ENCODE data around the gene ADAMTS4. TPM values are rescaled to one million over a fixed set of nuclear protein-coding genes. Genes with fewer than 3 reads are reported as not detected.

The ADAMTS4 gene
- total RNA-seq, 2 experiments from 2014 or later = 2.3 to 3.0 TPM

DNA sequence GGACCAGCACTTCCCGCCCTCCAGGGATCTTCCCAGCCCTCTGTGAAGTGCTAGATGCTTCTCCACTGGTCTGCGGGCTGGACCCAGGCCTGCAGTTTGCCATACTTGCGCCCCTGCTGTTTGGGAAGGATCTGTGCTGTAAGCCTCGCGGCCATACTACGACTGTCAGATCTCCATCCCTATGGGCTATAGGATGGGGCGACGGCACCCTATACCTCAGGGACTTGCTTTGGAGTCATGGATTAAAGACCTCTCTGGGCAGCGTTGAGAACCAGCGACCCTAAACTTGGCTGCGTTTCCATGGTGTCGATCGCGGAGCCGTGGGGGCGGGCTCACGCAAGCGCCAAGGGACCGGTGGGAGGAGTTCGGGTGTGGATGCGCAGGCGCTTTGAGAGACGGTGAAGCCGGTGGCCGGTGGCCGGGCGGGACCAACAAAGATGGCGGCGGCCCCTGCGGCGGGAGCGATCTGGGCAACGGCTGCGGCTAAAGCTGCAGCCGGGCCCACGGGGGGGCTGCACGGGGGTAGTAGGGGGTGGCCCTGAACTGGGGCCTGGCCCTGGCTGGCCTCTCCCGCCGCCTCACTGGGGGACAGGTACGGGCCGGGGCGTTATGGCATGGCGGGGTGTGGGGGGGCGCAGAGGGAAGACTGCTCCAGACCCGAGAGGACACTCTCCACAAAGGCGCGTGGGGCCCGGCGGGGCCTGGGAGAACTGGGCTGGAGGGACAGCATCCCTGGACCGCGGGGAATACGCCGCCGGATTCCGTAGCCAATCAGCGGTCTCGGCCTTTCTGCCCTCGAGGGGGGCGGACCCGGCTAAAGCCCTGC is 39.6 kb downstream of the ADAMTS4 start, which contains the start of gene USP21:
TSS of gene USP21 (plus strand) at position 414 of the 826 bp plus-strand sequence. CDS start 1,141 bp downstream, outside the sequence.
- CTCF ChIA-PET = interaction anchor here (0.8 to 1.9 kb wide), 3 partner anchors 12 to 62 kb away, joined by 3 to 4 read pairs (median 3); no protein-coding TSS in a partner anchor
- Mint-ChIP-seq H3K36me3 (peaks cover 34% of the 10 kb centered on the region), H3K27ac (peak within 1 kb of the TSS; percentile 81), H3K27me3 (no peaks in the 10 kb centered on the region), H3K4me3 (peak within 1 kb of the TSS; percentile 78), H3K4me1 (ENCODE audit: low read depth) (peaks cover 57% of the 10 kb centered on the region), H3K9me3 (no peaks in the 10 kb centered on the region)
- intact Hi-C loops (cut with micrococcal nuclease) = no loop called here
- peak; percentile 95 for DNase-seq
- POLR2A ChIA-PET = interaction anchor here (0.9 kb wide), 1 partner anchor 42 kb away, joined by 3 read pairs; no protein-coding TSS in a partner anchor

DNA sequence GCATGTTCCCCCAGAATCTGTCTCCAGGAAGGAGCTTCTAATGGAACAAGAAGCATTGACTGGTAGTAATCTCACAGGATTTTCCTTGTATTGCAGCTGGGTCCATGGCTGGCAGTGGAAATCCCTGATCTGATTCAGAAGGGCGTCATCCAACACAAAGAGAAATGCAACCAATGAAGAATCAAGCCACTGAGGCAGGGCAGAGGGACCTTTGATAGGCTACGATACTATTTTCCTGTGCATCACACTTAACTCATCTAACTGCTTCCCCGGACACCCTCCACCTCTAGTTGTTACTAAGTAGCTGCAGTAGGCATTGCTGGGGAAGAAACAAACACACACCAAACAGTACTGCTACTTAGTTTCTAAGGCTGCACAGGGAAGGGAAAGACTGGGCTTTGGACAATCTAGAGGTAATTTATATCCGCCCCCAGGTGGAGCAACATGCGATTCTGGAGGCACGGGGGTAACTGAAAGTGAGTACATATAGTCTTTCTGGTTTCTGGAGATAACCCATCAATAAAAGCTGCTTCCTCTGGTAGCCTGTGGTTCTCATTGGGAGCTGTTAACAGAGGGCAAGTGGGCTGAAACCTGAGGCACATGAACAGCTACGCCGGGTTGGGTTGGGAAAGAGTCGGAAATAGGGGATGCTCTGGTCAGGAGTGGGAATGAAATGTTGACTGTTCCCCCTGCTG is 40.4 kb downstream of the ADAMTS4 start:
- Mint-ChIP-seq H3K9me3 (no peaks in the 10 kb centered on the region), H3K36me3 (peaks cover 31% of the 10 kb centered on the region), H3K4me3 (peak overlapping the region; percentile 78), H3K4me1 (ENCODE audit: low read depth) (peaks cover 55% of the 10 kb centered on the region), H3K27ac (peak overlapping the region; percentile 81), H3K27me3 (no peaks in the 10 kb centered on the region)
- no peak for DNase-seq
- CTCF ChIA-PET = interaction anchor here (0.6 to 1.9 kb wide), 4 partner anchors 11 to 447 kb away, joined by 3 to 4 read pairs (median 3); partner anchors contain the start of gene CD48
- intact Hi-C loops (cut with micrococcal nuclease) = no loop called here
- POLR2A ChIA-PET = interaction anchor here (0.9 to 1.3 kb wide), 3 partner anchors 26 to 41 kb away, joined by 3 to 4 read pairs (median 3); partner anchors contain the start of gene DEDD

DNA sequence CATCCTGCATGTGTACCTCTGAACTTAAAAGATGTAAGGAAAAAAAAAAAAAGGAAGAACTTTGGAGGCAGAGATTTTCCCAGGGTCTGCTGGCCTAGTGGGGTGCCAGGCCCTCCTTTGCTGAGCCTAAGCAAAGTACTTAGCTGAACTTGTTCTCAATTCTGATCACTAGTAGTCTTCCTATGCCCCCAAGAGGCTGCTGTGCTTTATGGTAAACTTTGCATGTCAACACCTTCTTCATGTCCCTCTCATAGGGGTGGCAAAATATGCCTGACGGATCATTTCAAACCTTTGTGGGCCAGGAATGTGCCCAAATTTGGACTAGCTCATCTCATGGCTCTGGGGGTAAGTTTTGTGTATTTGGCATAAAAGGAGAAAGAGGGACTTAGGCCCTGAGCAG is 41.0 kb downstream of the ADAMTS4 start:
- intact Hi-C loops (cut with micrococcal nuclease) = no loop called here
- peak overlapping the region; percentile 47 for H3K27ac Mint-ChIP-seq
- peaks cover 52% of the 10 kb centered on the region for H3K4me1 Mint-ChIP-seq (ENCODE audit: low read depth)
- no peak for DNase-seq
- H3K27me3 Mint-ChIP-seq = no peaks in the 10 kb centered on the region
- ChIA-PET CTCF (interaction anchor here (0.6 to 1.9 kb wide), 7 partner anchors 11 to 446 kb away, joined by 3 to 4 read pairs (median 3); partner anchors contain the start of genes CD48 and TOMM40L), POLR2A (interaction anchor here (0.6 to 3.8 kb wide), 4 partner anchors 8 to 142 kb away, joined by 3 to 25 read pairs (median 4); partner anchors contain the start of genes DEDD and PPOX)
- no peak overlapping the region for H3K4me3 Mint-ChIP-seq
- H3K36me3 Mint-ChIP-seq = peaks cover 31% of the 10 kb centered on the region
- H3K9me3 Mint-ChIP-seq = no peaks in the 10 kb centered on the region

DNA sequence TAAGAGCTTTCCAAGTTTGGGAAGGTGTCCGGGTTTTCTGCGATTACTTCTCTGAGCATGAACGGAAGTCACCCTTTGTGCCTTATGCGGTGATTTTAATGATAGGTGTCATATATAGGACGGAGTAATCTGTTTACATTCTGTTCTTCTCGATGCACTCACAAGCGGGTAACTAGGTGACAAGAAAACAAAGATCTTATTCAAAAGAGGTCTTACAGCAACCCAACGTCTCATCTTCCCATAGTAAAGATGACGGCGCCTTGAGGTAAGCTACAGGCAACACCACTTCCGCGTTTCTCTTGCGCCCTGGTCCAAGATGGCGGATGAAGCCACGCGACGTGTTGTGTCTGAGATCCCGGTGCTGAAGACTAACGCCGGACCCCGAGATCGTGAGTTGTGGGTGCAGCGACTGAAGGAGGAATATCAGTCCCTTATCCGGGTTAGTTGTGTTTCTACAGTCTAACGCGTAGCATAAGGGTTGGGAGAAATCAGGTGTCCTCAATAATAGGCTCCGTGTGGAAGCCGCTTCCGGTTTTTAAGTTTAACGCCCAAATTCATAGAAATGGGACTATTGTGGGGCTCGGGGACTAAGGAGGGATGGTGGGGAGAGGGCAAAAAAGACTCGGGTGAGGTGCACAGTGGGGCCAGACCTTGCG is 45.0 kb downstream of the ADAMTS4 start, which contains the start of gene UFC1:
TSS of gene UFC1 (plus strand) at position 297 of the 656 bp plus-strand sequence. CDS start at position 317, 20 bp downstream.
- ChIA-PET POLR2A (interaction anchor here (0.7 to 2.6 kb wide), 7 partner anchors 13 to 108 kb away, joined by 4 to 16 read pairs (median 5); partner anchors contain the start of genes B4GALT3, DEDD, PPOX and USF1), CTCF (interaction anchor here (0.9 to 3.6 kb wide), 7 partner anchors 12 to 228 kb away, joined by 3 to 23 read pairs (median 4); partner anchors contain the start of genes B4GALT3, DEDD and PPOX)
- Mint-ChIP-seq H3K27me3 (no peaks in the 10 kb centered on the region), H3K9me3 (no peaks in the 10 kb centered on the region), H3K27ac (peak within 1 kb of the TSS; percentile 97), H3K36me3 (peaks cover 18% of the 10 kb centered on the region), H3K4me3 (peak within 1 kb of the TSS; percentile 86), H3K4me1 (ENCODE audit: low read depth) (peaks cover 19% of the 10 kb centered on the region)
- intact Hi-C loops (cut with micrococcal nuclease) = loop anchor here (1.0 kb wide), 2 partner anchors 22 to 36 kb away; partner anchors contain the start of genes DEDD, NIT1 and PFDN2
- DNase-seq = peak; percentile 88

DNA sequence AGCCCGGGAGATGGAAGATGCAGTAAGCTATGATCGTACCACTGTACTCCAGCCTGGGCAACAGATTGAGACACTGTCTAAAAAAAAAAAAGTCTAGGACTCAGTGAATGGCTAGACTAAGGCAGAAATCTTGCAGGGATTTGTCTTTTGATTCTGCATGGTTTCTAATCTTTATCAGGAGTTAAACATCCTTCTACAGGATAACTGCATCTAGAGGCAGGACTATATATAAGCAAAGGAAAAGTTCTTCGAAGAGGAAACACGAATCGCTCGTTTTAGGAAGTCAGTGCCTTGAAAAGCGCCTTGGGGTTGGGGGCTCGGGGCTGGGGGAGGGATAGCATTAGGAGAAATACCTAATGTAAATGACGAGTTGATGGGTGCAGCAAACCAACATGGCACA is 45.7 kb downstream of the ADAMTS4 start:
- Mint-ChIP-seq H3K27ac (peak overlapping the region; percentile 97), H3K36me3 (peaks cover 14% of the 10 kb centered on the region), H3K4me1 (ENCODE audit: low read depth) (peaks cover 13% of the 10 kb centered on the region), H3K9me3 (no peaks in the 10 kb centered on the region), H3K27me3 (no peaks in the 10 kb centered on the region), H3K4me3 (peak overlapping the region; percentile 86)
- DNase-seq = no peak
- POLR2A ChIA-PET = interaction anchor here (0.7 to 2.6 kb wide), 7 partner anchors 13 to 108 kb away, joined by 4 to 16 read pairs (median 5); partner anchors contain the start of genes B4GALT3, DEDD, PPOX and USF1
- CTCF ChIA-PET = interaction anchor here (0.9 to 3.6 kb wide), 7 partner anchors 12 to 228 kb away, joined by 3 to 23 read pairs (median 4); partner anchors contain the start of genes B4GALT3, DEDD and PPOX
- intact Hi-C loops (cut with micrococcal nuclease) = loop anchor here (1.0 kb wide), 2 partner anchors 21 to 35 kb away; partner anchors contain the start of genes DEDD, NIT1 and PFDN2

DNA sequence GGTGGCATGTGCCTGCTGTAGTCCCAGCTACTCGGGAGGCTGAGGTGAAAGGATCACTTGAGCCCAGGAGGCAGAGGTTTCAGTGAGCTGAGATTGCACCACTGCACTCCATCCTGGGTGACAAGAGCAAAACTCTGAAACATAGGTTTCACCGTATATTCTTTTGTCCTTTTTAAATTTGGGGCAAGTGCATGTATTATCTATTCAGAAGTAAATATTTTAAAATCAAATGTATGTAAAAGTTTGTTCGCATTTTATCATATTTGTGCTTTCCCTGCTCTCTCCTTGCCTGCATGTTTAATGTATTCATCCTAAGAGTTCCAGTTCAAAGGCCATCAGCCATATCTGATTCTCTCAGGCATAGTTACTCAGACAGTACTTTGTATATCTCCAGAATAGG is 53.0 kb downstream of the ADAMTS4 start:
- H3K36me3 Mint-ChIP-seq = no peaks in the 10 kb centered on the region
- ChIA-PET POLR2A (no interaction called here), CTCF (no interaction called here)
- intact Hi-C loops (cut with micrococcal nuclease) = no loop called here
- no peaks in the 10 kb centered on the region for H3K4me1 Mint-ChIP-seq (ENCODE audit: low read depth)
- DNase-seq = no peak
- H3K27me3 Mint-ChIP-seq = no peaks in the 10 kb centered on the region
- no peak overlapping the region for H3K27ac Mint-ChIP-seq
- no peak overlapping the region for H3K4me3 Mint-ChIP-seq
- H3K9me3 Mint-ChIP-seq = no peaks in the 10 kb centered on the region

DNA sequence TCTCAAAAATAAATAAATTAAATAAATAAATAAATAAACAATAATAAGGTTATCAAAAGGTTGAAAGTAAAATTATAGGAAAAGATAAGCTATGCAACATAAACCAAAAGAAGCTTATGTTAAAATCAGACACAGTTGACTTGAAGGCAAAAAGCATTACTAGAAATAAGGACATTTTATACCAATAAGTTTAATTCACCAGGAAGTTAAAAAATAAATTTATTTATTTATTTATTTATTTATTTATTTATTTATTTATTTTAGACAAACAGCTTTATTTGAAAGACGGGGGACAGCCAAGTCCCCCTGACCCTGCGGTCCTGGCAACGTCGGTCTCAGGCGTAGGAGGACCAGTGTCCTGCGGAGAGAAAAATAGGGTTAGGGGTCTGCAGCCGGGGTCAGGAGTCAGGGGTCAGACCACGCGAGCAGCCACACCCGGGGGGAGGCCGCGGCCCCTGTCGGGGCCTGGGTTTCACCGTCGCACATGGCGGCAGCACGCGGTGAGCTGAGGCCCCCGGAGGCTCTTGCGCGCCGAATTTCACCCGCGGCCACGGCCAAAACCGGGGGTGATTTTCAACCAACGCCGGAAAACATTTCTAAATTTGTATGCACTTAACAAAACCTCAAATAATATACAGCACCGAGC is 58.0 kb downstream of the ADAMTS4 start:
- intact Hi-C loops (cut with micrococcal nuclease) = no loop called here

DNA sequence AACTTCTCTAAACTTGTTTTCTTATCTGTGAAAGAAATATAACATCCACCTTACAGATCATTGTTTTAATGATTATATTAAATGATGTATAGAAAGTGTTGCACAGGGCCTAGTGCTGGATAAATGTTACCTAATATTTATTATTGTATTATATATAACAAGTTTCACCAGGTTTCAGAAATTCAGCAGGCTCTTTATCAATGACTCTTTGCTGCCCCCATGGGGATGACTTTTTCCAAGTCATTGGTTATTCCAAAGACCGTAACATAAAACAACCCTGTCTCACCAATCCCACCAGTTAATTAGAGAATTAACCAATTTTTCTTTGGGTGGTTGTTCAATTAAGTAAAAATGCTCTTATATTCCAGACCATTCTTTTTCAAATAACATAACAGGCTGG is 59.1 kb downstream of the ADAMTS4 start:
- peaks cover 4% of the 10 kb centered on the region for H3K36me3 Mint-ChIP-seq
- peaks cover 3% of the 10 kb centered on the region for H3K4me1 Mint-ChIP-seq (ENCODE audit: low read depth)
- peak; percentile 40 for DNase-seq
- ChIA-PET CTCF (interaction anchor here (0.8 to 2.9 kb wide), 4 partner anchors 35 to 149 kb away, joined by 3 to 12 read pairs (median 4); partner anchors contain the start of gene TOMM40L), POLR2A (no interaction called here)
- H3K9me3 Mint-ChIP-seq = no peaks in the 10 kb centered on the region
- intact Hi-C loops (cut with micrococcal nuclease) = no loop called here
- H3K27ac Mint-ChIP-seq = no peak overlapping the region
- H3K27me3 Mint-ChIP-seq = no peaks in the 10 kb centered on the region
- H3K4me3 Mint-ChIP-seq = no peak overlapping the region

More for the DNA sequence above, 58.0 kb downstream of the ADAMTS4 start:
- H3K9me3 Mint-ChIP-seq = no peaks in the 10 kb centered on the region
- H3K27ac Mint-ChIP-seq = no peak overlapping the region
- ChIA-PET POLR2A (interaction anchor here (0.8 to 1.3 kb wide), 2 partner anchors 25 to 71 kb away, joined by 3 to 4 read pairs; partner anchors contain the start of gene ARHGAP30), CTCF (interaction anchor here (1.0 to 1.6 kb wide), 11 partner anchors 13 to 151 kb away, joined by 3 to 9 read pairs (median 4); partner anchors contain the start of genes PPOX and UFC1)
- no peak for DNase-seq
- H3K27me3 Mint-ChIP-seq = no peaks in the 10 kb centered on the region
- no peaks in the 10 kb centered on the region for H3K36me3 Mint-ChIP-seq
- no peaks in the 10 kb centered on the region for H3K4me1 Mint-ChIP-seq (ENCODE audit: low read depth)
- H3K4me3 Mint-ChIP-seq = no peak overlapping the region

DNA sequence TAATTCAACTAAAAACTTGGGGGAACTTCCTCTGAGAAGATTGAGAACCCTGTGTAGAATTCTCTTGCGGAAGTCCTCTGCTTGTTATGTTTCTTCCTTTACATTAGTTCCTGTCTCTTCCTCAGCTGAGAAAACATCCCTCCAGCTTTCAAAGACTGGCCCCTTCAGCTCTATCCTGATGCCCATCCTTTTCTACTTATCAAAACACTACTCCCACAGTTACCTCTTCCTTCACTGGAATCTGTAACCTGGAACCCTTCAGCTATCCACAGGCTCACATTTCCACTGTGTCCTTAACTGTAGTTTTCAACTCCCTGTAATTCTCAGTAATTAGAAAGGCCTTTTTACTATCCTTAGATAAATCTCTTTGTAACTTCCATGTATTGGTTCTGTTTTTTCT is 60.4 kb downstream of the ADAMTS4 start:
- DNase-seq = no peak
- Mint-ChIP-seq H3K4me1 (ENCODE audit: low read depth) (peaks cover 3% of the 10 kb centered on the region), H3K36me3 (peaks cover 4% of the 10 kb centered on the region), H3K9me3 (no peaks in the 10 kb centered on the region), H3K4me3 (no peak overlapping the region), H3K27ac (no peak overlapping the region), H3K27me3 (no peaks in the 10 kb centered on the region)
- ChIA-PET CTCF (interaction anchor here (0.7 to 2.9 kb wide), 9 partner anchors 10 to 185 kb away, joined by 3 to 12 read pairs (median 4); partner anchors contain the start of gene PPOX), POLR2A (no interaction called here)
- intact Hi-C loops (cut with micrococcal nuclease) = no loop called here

DNA sequence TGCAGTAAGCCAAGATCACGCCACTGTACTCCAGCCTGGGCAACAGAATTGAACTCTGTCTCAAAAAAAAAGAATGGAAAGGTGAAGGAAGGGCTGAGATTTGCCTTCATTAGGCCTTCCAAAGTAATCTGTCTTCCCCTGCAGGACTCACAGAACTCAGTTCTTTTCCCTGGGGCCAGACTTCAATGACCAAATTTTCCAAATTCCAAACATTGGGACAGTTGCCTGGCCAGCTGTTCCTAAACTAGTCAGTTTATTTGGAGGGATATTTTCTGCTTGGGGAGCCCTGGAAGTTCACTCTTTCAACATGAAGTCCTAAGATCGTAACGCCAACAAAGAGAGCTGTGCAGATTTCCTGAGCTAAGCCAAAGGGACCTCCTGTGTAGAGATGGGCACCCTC is 61.0 kb downstream of the ADAMTS4 start:
- no peak overlapping the region for H3K4me3 Mint-ChIP-seq
- peaks cover 4% of the 10 kb centered on the region for H3K36me3 Mint-ChIP-seq
- no peaks in the 10 kb centered on the region for H3K9me3 Mint-ChIP-seq

More for the DNA sequence above, 61.0 kb downstream of the ADAMTS4 start:
- CTCF ChIA-PET = interaction anchor here (0.7 to 2.9 kb wide), 8 partner anchors 10 to 147 kb away, joined by 3 to 12 read pairs (median 4); partner anchors contain the start of gene PPOX
- Mint-ChIP-seq H3K27ac (no peak overlapping the region), H3K27me3 (no peaks in the 10 kb centered on the region), H3K4me1 (ENCODE audit: low read depth) (peaks cover 3% of the 10 kb centered on the region)
- no peak for DNase-seq
- POLR2A ChIA-PET = no interaction called here
- intact Hi-C loops (cut with micrococcal nuclease) = no loop called here
